Uterus (tissue), 2 donors: ENCODE measurements around the gene RUNX1.

Source experiments
- CTCF ChIP-seq, 4 experiments: fragments of 200-600 bp in 2 of 4; fragments of 450-650 bp in 2 of 4; sonication (generic) in 2 of 4; IDR thresholded peaks; one replicate each; pipeline ENCODE4 v1.5.1; 2016 to 2019; ENCODE audit warnings: antibody characterized with exemption in 4 of 4, mild to moderate bottlenecking in 2 of 4, moderate library complexity in 1 of 4
- POLR2A ChIP-seq, 2 donors: fragments of 450-650 bp; IDR thresholded peaks; one replicate each; pipeline ENCODE4 v1.6.1; 2016; ENCODE audit warnings: antibody characterized with exemption in 2 of 2, mild to moderate bottlenecking in 1 of 2, moderate library complexity in 1 of 2

GRCh38 chr21:34907461-34908418 lies 141.4 kb downstream of the RUNX1 start:
- TF ChIP-seq CTCF (IDR thresholded peaks at IDR 0.05): no peak
- TF ChIP-seq POLR2A (IDR thresholded peaks at IDR 0.05): no peak
